GM21619 (cell line): ENCODE results near the gene CDC25B.

Experiments
- ATAC-seq: cut with Tn5 transposase; IDR thresholded peaks from one replicate; pipeline ENCODE4 v1.9.1; 2021; ENCODE audit not compliant: unreplicated experiment

CDC25B gene

DNA sequence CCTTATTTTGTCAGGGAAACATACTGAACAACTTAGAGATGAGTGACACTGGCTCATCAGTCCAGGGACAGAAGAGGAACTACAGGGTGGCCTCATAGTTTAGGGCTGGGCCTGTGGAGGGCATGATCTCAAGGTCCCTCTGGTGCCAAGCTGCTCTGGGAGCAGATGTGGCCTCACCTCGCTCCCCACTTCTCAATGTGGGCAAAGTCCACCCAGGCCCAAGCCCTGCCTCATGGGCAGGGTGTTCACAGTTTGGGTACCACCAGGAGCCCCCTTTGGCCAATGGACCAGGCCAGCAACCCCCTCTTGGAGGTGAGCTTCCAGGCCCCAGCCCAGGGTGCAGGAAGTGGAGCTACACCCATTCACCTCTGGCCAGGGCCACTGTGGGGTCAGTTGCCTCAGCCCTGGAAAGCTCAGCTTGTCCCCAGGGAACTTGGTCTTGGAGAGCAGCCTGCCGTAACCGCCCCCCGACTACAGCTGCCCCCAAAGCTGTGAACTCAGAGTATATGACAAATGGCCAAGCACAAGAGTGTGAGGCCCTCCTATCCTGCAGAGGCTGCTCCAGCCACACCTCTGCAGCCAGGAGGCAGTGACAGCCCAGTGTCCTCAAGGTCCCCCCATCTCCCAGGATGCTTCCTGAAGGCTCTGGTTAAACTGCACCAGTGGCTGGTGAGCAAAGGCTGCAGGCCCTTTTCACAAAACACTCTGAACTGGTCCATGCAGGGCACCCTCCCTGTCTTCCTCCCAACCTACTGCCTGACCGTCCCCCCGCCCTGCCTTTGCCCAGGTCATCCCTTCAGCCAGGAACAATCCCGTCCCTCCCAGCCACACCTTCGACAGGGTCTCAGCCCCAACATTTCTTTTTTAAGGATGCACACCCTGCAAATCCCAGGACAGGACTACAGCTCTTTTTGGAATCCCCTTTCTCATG, 32.2 kb upstream of the CDC25B start:
- ATAC-seq, result no peak

- no peak for ATAC-seq
These were observed 31.5 kb upstream of the CDC25B start for GRCh38 chr20:3764659-3765058.

GRCh38 chr20:3765171-3765882, 30.8 kb upstream of the CDC25B start:
- no peak for ATAC-seq

DNA sequence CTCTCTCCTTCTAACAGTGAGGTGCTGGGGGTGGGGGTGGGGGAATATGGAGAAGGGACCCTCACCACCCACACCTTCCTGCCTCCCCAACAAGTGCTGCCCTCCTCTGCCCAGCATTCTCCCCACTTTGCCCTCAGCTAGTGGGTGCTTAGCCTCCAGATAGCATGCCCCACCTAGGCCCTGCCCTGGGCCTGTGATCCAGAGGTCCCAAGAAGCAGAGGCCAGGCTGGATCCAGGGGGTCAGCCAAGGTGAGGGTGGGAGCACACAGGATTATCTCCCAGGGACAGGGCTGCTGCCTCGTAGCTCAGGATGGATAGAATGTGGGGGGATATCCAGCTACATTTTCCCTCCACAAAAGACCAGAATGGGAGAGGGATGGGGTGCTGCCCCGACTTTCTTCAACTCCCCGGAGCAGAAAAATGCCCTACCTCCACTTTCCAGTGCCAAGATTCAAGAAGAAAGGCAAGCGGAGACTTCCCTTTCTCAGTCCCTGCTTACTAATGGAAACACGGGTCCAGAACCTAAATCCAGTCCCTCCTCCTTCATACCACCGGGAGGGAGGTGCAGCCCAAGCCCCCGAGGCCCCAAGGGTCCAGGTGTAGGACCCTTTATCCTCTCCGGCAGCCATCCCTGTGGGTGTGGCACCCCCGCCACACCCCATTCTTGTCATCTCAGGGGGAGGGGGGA, 29.5 kb upstream of the CDC25B start:
- ATAC-seq, result no peak

GRCh38 chr20:3767110-3767426, 29.0 kb upstream of the CDC25B start:
- peak; percentile 10 for ATAC-seq

DNA sequence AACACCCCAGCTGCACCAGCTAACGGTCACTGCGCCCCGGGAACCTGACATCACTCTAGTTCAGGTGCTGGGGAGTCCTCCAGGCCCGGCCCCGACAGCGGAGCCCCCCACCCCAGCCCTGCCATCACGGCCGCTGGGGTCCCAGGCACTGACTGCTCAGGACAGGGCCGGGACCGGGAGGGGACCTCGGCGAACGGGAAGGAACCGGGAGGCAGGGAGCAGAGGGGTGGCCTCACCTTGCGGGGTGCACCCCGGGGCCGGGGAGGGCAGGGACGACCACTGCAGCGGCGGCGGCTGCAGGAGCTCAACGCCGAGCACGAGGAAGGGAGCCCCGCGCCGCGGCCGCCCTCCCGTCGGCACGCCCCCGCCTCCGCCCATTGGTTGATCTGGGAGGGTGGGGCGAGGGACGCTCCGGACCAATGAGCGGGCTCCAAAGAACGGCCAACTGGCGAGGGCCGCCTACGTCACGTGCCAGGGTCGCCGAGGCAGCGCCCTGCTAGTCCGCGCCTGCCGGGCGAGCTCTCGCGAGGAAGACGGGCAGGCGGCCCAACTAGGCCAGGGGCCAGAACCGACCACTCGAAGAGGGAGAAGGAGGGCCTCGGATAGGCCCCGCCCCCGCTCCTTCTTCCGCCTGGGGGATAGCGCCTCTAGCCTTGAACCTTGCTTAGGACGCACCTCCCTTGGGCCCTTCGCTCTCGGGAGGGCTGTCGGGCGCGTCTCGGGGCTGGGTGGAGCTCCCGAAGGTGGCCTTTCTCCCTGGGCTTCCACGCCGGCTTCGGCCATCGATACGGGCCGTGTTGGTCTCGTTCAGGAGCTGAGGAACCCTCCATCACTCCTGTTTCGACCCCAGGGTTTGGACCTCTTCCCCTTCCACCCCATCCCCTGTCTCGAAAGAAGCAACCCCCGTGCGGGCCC, 28.4 kb upstream of the CDC25B start, which contains the start of gene ADISSP:
TSS of gene ADISSP (minus strand) at position 327 of the 915 bp plus-strand sequence. CDS start 7,653 bp downstream, outside the sequence.
- ATAC-seq, result peak; percentile 92

DNA sequence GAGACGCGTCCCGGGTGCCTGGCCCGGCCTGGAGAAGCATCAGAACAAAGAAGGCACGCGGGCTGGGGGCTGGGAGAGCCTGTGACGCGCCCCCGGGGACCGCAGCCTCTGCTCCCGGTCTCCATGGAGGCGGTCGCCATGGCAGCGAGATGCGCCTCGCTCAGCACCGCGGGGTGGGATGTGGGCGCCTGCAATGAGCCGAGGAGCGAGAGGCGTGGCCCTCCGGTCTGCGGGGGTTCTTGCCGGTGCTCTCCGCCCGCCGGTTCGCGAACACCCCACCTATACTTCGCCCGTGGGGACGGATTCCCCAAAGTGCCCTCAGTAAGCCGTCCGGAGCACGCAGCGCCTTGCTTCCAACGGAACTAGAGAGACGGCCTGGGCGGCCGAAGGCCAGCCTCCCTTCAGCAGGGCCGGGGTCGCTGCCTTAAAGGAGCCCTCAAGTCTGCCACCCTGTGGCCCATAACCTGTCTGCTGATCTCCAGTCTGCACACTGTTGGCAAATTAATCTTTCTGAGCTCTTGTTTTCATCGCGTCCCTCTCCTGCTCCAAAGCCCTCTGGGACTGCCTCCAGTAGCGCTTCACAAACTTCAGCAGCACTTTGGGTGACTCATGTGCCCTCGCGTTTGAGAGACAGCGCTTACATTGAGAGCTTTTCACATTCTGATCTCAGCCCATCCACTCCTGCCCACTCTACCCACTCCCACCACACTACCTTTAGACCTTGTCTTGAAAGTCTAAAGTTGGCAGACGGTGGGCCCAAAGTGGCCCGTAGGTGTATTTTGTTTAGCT, 27.6 kb upstream of the CDC25B start:
- peak; percentile 29 for ATAC-seq

DNA sequence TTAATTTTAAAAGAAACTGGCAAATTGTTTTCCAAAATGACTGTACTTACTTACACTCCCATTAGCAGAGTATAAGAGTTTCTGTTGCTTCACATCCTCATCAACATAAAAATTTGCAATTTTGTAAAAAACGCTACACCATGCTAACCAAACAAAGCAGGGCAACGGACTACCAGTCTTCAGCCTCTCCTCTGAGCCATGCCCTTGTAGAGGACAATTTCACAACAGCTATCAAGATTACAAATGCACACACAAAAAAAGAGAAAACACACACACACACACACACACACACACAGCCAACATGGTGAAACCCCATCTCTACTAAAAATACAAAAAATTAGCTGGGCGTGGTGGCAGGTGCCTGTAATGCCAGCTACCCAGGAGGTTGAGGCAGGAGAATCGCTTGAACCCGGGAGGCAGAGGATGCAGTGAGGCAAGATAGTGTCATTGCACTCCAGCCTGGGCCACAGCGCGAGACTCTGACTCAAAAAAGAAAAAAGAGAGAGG, 24.5 kb upstream of the CDC25B start:
- ATAC-seq, result no peak

GRCh38 chr20:3775457-3776108, 20.5 kb upstream of the CDC25B start:
- no peak for ATAC-seq

DNA sequence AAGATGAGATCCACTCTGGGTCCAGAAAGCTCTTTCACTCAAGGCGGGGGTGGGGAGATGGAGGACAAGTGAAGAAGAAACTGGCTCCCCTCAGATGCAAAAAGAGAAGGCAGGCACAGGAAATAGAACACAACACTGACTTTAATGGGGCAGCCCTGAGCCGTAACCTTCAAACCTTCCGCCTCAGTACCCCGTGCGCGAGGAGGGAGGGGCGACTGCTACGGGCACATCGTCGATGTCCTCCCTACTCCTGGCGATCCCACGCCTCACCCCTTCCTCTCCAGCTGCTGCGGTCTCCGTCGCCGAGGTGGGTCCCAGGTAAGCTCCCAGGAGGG, 18.8 kb upstream of the CDC25B start:
- ATAC-seq, result no peak

DNA sequence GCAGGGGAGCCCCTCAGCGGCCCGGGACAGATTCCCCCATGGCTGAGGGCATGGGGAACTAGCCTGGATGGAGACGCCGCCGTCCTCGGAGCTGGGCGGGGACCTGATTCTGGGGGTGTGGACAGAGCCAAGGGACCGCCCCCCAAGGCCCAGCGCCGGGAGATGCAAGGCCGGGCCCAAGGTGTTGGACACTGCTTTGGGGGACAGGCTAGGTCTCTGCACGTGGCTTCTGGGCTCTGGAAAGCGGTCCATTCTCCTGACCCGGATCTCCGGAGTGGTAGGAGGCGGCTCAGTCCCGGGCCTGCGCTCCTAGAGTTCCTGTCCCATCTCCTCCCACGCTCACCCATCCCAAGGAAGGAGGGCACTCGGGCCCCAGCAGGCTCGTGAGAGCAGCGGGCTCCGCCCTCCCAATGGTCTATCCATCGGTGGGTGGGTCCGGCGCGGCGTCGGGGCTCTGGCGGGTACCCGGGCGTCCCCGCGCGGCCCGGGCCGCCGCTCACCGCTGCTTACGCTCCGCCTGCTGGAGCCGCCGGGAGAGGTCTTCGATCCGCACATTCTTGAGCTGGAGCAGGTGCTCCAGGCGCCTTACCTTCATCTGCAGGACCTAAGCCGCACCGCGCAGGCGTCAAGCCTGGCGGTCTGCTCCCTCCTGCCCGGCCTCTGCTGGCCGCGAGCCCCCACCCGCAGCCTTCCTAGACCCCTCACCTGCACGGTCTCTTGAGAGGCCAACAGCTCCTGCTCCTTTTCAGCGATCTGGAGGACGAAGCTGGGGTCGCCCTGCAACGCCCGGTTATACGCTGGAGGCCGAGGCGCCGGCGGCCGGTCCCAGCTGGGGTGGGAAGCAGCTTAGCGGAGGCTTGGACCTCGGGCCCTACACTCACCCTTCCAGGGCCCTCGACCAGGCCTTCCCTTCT, 18.1 kb upstream of the CDC25B start:
- ATAC-seq, result no peak

- no peak for ATAC-seq
These were observed 17.1 kb upstream of the CDC25B start for GRCh38 chr20:3778976-3779375.

GRCh38 chr20:3781153-3781910, 14.8 kb upstream of the CDC25B start, which contains the start of gene SPEF1:
TSS of gene SPEF1 (minus strand) at chr20:3781448. CDS start at chr20:3781287, 161 bp downstream.
- ATAC-seq, result no peak

GRCh38 chr20:3782597-3782996, 13.5 kb upstream of the CDC25B start:
- no peak for ATAC-seq

GRCh38 chr20:3783068-3783489, 13.0 kb upstream of the CDC25B start:
- no peak for ATAC-seq

- ATAC-seq, result no peak
These were observed 12.5 kb upstream of the CDC25B start for GRCh38 chr20:3783511-3784195.
